Measurements from ENCODE around the gene KCNH3. TPM values are rescaled to one million over a fixed set of nuclear protein-coding genes. Genes with fewer than 3 reads are reported as not detected.

Gene KCNH3
- total and polyA plus RNA-seq, 2 donors (not counting 1 experiment from before 2014, with no cell fraction given) = 0.05 to 0.17 TPM

GRCh38 chr12:49491823-49492222 is 47.0 kb upstream of the KCNH3 start:
- Histone ChIP-seq H3K36me3 (ENCODE audit: control insufficient read depth, insufficient read depth, low read length) (no peaks in the 10 kb centered on the region), H3K27me3 (ENCODE audit: control insufficient read depth, insufficient read depth, low read length) (no peaks in the 10 kb centered on the region), H3K9ac (ENCODE audit: insufficient read depth, low read length) (no peak overlapping the region), H3K79me2 (ENCODE audit: control insufficient read depth, insufficient read depth, low read length) (no peaks in the 10 kb centered on the region), H2AFZ (ENCODE audit: low read length) (no peak overlapping the region), H3K9me3 (ENCODE audit: control insufficient read depth, insufficient read depth, low read depth, low read length) (no peaks in the 10 kb centered on the region), H3K4me2 (ENCODE audit: extremely low read depth, insufficient read depth, low read length) (no peak overlapping the region), H3K4me3 (replicated peaks in 1 of 4; ENCODE audit: control extremely low read depth in 1 of 4, insufficient read depth in 1 of 4, low read depth in 3 of 4, low read length in 4 of 4) (no peak overlapping the region), H4K20me1 (ENCODE audit: control insufficient read depth, extremely low read depth, insufficient read depth, low read length) (no peaks in the 10 kb centered on the region), H3K27ac (ENCODE audit: insufficient read depth, low read length) (no peak overlapping the region), H3K4me1 (ENCODE audit: control insufficient read depth, extremely low read depth, insufficient read depth, low read length) (no peaks in the 10 kb centered on the region)
- TF ChIP-seq EZH2 (IDR thresholded peaks at IDR 0.05; ENCODE audit: low read length, missing control alignments) = no peak
- no peak for TF ChIP-seq CTCF (conservative IDR thresholded peaks at IDR 0.05 in 1 of 2, IDR thresholded peaks at IDR 0.05 in 1 of 2; ENCODE audit: low read depth in 1 of 2, low read length in 2 of 2)
- DNase-seq (ENCODE audit: low read depth in 2 of 2) = peak in 1 of 2 donors; percentile 77

- TF ChIP-seq EZH2 (IDR thresholded peaks at IDR 0.05; ENCODE audit: low read length, missing control alignments) (no peak), CTCF (conservative IDR thresholded peaks at IDR 0.05 in 1 of 2, IDR thresholded peaks at IDR 0.05 in 1 of 2; ENCODE audit: low read depth in 1 of 2, low read length in 2 of 2) (no peak)
- Histone ChIP-seq H3K79me2 (ENCODE audit: control insufficient read depth, insufficient read depth, low read length) (no peaks in the 10 kb centered on the region), H3K4me3 (replicated peaks in 1 of 4; ENCODE audit: control extremely low read depth in 1 of 4, insufficient read depth in 1 of 4, low read depth in 3 of 4, low read length in 4 of 4) (no peak overlapping the region), H3K4me1 (ENCODE audit: control insufficient read depth, extremely low read depth, insufficient read depth, low read length) (no peaks in the 10 kb centered on the region), H3K4me2 (ENCODE audit: extremely low read depth, insufficient read depth, low read length) (no peak overlapping the region), H3K27ac (ENCODE audit: insufficient read depth, low read length) (no peak overlapping the region), H2AFZ (ENCODE audit: low read length) (no peak overlapping the region), H3K9ac (ENCODE audit: insufficient read depth, low read length) (no peak overlapping the region), H3K9me3 (ENCODE audit: control insufficient read depth, insufficient read depth, low read depth, low read length) (no peaks in the 10 kb centered on the region), H3K27me3 (ENCODE audit: control insufficient read depth, insufficient read depth, low read length) (no peaks in the 10 kb centered on the region), H3K36me3 (ENCODE audit: control insufficient read depth, insufficient read depth, low read length) (no peaks in the 10 kb centered on the region), H4K20me1 (ENCODE audit: control insufficient read depth, extremely low read depth, insufficient read depth, low read length) (no peaks in the 10 kb centered on the region)
- no peak for DNase-seq (ENCODE audit: low read depth in 2 of 2)
Observed at GRCh38 chr12:49493900-49494299, 44.9 kb upstream of the KCNH3 start.

- Histone ChIP-seq H3K9me3 (ENCODE audit: control insufficient read depth, insufficient read depth, low read depth, low read length) (no peaks in the 10 kb centered on the region), H3K4me2 (ENCODE audit: extremely low read depth, insufficient read depth, low read length) (no peak overlapping the region), H2AFZ (ENCODE audit: low read length) (no peak overlapping the region), H3K79me2 (ENCODE audit: control insufficient read depth, insufficient read depth, low read length) (no peaks in the 10 kb centered on the region), H3K27me3 (ENCODE audit: control insufficient read depth, insufficient read depth, low read length) (no peaks in the 10 kb centered on the region), H4K20me1 (ENCODE audit: control insufficient read depth, extremely low read depth, insufficient read depth, low read length) (no peaks in the 10 kb centered on the region), H3K27ac (ENCODE audit: insufficient read depth, low read length) (no peak overlapping the region), H3K4me1 (ENCODE audit: control insufficient read depth, extremely low read depth, insufficient read depth, low read length) (no peaks in the 10 kb centered on the region), H3K36me3 (ENCODE audit: control insufficient read depth, insufficient read depth, low read length) (no peaks in the 10 kb centered on the region), H3K4me3 (replicated peaks in 1 of 4; ENCODE audit: control extremely low read depth in 1 of 4, insufficient read depth in 1 of 4, low read depth in 3 of 4, low read length in 4 of 4) (no peak overlapping the region), H3K9ac (ENCODE audit: insufficient read depth, low read length) (no peak overlapping the region)
- no peak for DNase-seq (ENCODE audit: low read depth in 2 of 2)
- TF ChIP-seq CTCF (conservative IDR thresholded peaks at IDR 0.05 in 1 of 2, IDR thresholded peaks at IDR 0.05 in 1 of 2; ENCODE audit: low read depth in 1 of 2, low read length in 2 of 2) (no peak), EZH2 (IDR thresholded peaks at IDR 0.05; ENCODE audit: low read length, missing control alignments) (no peak)
Observed at GRCh38 chr12:49496417-49497360, 42.1 kb upstream of the KCNH3 start.
